GM12865 (cell line): ENCODE measurements around the gene PPIF.

Experiments
- DNase-seq: peaks from one replicate; pipeline ENCODE4 v3.0.0; 2010; ENCODE audit warnings: low read depth
- H3K4me3 ChIP-seq: 2 replicates; pipeline ENCODE4 v1.5.1; 2011; ENCODE audit warnings: mild to moderate bottlenecking, low read depth, low read length, control low read depth
- TF ChIP-seq, protein P1 (sequence below): IDR thresholded peaks from 2 replicates; pipeline ENCODE4 v1.5.1; 2011; ENCODE audit warnings: low read length, control low read depth, low read depth, inconsistent platforms; ENCODE audit not compliant: insufficient read depth; ENCODE audit errors: missing control alignments

PPIF gene

DNA sequence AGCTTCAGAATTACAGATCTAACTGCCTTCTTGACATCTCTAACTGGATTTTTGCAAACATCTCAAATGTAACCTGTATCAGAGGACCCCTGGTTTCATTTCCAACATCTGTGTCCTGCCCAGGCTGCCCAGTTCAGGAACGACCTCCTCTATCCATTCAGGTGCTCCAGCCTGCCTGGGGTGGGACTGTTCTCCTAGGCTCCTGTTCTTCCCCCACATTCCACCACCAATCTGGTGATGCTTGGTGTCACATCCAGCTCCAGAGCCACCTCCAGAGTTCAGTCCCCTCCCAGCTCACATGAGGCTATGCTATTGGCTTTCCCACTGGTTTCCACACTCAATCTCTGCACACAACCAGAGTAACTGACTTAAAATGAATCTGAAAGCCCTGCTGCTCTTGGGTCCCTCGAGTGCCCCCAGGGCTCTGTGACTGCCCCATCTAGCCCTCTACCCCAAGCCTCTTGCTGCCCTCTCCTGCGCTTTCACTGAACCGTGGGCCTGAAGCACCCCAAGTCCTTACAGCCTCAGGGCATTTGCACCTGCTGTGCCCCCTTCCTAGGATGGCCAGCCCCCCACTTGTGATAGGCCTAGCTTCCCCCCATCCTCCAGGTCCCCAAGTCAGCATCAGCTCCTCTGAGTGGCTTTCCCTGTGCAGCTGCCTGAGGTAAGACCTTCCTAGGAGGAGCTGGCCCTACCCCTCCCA is 46.1 kb downstream of the PPIF start:
- TF ChIP-seq, protein P1, sequence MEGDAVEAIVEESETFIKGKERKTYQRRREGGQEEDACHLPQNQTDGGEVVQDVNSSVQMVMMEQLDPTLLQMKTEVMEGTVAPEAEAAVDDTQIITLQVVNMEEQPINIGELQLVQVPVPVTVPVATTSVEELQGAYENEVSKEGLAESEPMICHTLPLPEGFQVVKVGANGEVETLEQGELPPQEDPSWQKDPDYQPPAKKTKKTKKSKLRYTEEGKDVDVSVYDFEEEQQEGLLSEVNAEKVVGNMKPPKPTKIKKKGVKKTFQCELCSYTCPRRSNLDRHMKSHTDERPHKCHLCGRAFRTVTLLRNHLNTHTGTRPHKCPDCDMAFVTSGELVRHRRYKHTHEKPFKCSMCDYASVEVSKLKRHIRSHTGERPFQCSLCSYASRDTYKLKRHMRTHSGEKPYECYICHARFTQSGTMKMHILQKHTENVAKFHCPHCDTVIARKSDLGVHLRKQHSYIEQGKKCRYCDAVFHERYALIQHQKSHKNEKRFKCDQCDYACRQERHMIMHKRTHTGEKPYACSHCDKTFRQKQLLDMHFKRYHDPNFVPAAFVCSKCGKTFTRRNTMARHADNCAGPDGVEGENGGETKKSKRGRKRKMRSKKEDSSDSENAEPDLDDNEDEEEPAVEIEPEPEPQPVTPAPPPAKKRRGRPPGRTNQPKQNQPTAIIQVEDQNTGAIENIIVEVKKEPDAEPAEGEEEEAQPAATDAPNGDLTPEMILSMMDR: no peak
- no peak for DNase-seq
- H3K4me3 ChIP-seq: no peak overlapping the region

DNA sequence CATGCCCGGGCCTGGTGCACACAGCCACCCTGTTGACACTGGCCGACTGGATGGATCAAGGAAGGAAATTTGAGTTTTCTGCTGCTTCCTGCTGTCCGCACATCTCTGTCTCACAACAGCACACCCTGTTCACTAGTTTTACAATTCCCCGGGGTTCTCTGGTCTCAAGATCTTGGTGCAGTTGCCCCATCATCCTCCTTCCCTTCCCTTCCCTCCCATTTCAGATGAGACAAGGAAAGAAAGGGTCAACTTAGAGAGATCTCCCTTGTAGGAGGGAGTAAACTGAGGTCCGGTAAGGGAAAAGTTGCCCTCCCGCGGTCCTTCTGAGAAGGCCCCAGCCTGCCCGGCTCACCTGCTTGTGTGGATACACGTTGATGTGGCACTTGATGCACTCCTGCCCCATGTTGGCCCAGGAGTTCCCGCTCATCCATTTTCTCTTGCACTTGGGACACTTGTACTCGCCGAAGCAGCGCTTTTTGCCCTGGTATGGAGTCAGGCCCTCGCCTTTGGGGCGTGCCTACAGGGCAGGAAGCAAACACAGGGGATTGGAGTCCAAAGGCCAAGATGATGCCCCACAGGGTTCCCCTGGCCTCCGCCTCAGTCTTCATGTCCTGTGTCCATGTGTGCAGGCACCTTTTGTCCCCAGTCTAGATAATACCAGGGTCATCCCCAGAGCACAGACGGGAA is 46.8 kb downstream of the PPIF start:
- no peak for DNase-seq
- TF ChIP-seq, protein P1: no peak
- H3K4me3 ChIP-seq: no peak overlapping the region

- no peak for DNase-seq
- TF ChIP-seq, protein P1: no peak
- H3K4me3 ChIP-seq: no peak overlapping the region
Measured at GRCh38 chr10:79394664-79395063, 47.4 kb downstream of the PPIF start.

GRCh38 chr10:79396520-79396919 is 49.3 kb downstream of the PPIF start:
- H3K4me3 ChIP-seq: no peak overlapping the region
- TF ChIP-seq, protein P1: no peak
- no peak for DNase-seq

- TF ChIP-seq, protein P1: no peak
- H3K4me3 ChIP-seq: no peak overlapping the region
- no peak for DNase-seq
Measured at GRCh38 chr10:79397051-79397450, 49.8 kb downstream of the PPIF start.

- TF ChIP-seq, protein P1: no peak
- DNase-seq: no peak
- H3K4me3 ChIP-seq: no peak overlapping the region
Measured at GRCh38 chr10:79397575-79398303, 50.5 kb downstream of the PPIF start.
